Measurements from ENCODE around the gene PCDHGA1.

DNA sequence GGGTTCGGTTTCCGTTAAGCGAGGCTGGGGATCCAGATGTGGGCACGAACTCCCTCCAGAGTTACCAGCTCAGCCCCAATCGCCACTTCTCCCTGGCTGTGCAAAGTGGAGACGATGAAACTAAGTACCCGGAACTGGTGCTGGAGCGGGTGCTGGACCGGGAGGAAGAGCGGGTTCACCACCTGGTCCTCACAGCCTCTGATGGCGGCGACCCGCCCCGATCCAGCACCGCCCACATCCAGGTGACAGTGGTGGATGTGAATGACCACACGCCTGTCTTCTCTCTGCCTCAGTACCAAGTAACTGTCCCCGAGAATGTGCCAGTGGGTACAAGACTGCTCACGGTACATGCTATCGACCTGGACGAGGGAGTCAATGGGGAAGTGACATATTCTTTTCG, 53.0 kb downstream of the PCDHGA1 start:
- no peak for TF ChIP-seq RAD21 (conservative IDR thresholded peaks at IDR 0.05)
- TF ChIP-seq EZH2 (IDR thresholded peaks at IDR 0.05; ENCODE audit: borderline replicate concordance, insufficient read depth, low read length, poor library complexity, severe bottlenecking) = no peak
- TF ChIP-seq POLR2AphosphoS5 (IDR thresholded peaks at IDR 0.05) = no peak
- TF ChIP-seq CTCF (IDR thresholded peaks at IDR 0.05; ENCODE audit: poor library complexity, severe bottlenecking) = no peak
- TF ChIP-seq REST (IDR thresholded peaks at IDR 0.05; ENCODE audit: borderline replicate concordance) = no peak
